HG03280 (cell line): Measurements from ENCODE around the gene TPM2.

Source experiments
- ATAC-seq: cut with Tn5 transposase; IDR thresholded peaks from one replicate; pipeline ENCODE4 v1.9.1; 2021; ENCODE audit warnings: mild to moderate bottlenecking, moderate library complexity; ENCODE audit not compliant: unreplicated experiment

TPM2 gene

DNA sequence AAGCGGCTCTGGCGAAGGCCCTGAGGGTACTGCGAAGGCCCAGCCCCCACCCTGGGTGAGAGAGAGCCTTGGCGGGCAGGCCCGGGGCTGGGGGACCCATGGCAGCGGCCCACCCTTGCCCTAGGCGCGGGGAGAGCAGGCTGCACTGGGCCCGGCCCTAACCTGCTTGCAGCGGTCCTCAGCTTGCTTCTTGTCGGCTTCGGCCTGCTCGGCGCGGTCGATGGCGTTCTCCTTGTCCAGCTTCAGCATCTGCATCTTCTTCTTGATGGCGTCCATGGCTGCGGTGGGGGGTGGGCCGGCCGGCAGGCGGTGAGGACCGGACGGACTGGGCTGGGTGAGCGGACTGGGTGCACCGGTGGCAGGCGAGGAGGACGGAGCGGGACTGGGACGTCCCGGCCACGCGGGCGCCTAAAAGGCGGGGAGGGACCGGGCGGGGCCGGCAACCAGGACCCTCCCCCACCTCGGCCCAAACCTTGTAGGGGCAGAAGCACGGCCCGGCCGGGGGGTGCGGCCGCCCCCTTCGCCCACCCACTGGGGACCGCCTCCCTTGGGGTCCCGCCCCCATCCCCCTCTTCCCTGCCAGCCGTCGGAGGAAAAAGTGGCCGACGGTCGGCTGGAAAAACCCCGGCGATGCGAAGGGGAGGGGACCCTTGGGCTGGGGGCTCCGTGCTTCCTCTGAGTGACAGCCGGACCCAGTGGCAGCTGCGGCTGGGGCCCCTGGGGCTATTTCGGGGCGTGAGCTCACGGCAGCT is at the start of gene TPM2:
TPM2 (minus strand) TSS at position 384 of the 752 bp plus-strand sequence; CDS start at position 276, 108 bp downstream.
- ATAC-seq, result no peak

DNA sequence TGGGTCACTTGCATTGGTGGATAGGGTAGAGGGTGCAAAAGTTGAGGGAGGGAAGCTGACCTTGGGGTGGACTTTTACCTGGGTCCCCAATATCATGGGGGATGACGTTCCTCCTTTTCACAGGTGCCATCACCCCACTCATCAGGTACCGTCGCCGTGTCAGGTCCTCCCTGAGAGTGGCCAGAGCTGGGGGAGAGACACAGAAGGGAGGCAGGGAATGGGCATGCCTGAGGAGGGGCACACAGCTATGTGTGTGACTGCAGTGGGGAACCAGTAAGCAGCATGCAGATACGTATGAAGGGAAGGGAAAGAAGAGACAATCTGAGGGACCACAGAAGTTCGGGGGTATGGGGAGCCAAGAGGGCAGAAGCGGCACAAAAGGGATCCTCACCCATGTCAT is 49.2 kb upstream of the TPM2 start:
- no peak for ATAC-seq

DNA sequence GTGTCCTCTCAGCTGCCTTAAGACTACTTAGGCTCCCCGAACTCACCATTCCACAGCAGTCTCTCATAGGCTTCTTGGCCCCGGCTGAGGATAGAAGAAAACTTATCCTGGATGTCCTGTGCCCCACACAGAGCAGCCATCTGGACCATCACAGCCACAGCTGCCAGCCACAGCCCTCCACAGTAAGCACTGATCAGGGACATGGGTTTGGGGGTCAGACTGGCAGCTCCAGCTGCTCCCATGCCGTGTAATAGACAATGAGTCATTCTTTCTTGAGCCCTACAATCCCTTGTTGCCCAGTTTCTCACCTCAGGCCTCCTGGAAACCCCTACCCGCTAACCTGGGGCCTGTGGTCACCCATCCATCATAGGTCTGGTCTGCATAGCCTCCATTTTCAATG is 48.5 kb upstream of the TPM2 start:
- ATAC-seq, result no peak

DNA sequence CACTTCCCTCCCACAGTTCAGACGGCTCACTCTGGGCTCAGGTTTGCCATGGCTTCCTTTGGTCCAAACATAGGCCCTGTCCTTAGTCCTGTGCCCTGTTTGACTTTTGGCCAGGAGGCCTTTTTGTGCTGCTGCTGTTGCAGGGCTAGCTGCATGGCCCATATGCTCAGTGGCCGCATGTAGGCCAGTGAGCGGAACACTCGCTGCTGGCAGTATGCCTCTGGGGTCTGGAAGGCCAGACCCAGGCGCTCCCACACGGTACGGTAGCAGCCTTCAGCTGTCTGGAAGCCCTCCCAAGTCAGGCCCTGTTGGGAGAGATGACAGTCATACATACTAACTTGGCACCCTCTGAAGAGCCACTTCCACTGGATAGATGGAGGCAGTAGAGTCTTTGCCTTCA is 47.4 kb upstream of the TPM2 start:
- no peak for ATAC-seq

DNA sequence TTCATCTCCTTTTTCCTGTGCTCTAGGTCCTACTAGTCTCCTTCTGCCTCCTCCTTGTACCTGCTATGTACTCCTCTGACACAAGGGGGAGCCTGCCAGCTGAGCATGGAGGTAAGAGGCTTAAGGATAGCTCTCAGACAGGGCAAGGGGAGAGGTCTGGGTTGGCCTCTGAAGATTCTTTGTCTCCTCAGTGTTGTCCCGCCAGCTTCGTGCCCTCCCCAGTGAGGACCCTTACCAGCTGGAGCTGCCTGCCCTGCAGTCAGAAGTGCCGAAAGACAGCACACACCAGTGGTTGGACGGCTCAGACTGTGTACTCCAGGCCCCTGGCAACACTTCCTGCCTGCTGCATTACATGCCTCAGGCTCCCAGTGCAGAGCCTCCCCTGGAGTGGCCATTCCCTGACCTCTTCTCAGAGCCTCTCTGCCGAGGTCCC is 46.5 kb upstream of the TPM2 start:
- ATAC-seq, result no peak

DNA sequence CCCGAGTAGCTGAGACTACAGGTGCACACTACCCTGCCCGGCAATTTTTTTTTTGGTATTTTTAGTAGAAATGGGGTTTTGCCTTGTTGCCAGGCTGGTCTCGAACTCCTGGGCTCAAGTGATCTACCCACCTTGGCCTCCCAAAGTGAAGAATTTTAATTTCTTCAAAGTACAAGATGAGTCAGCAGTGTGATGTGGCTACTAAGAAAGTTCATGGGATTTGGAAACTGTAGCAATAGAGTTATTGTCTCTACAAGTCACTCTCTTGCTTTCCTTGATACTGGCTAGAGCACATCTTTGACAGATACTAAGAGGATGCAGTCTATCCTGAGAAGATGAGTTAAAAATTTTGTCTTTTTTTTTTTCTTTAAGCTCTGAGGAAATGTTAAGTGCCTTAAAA is 44.4 kb upstream of the TPM2 start:
- no peak for ATAC-seq

DNA sequence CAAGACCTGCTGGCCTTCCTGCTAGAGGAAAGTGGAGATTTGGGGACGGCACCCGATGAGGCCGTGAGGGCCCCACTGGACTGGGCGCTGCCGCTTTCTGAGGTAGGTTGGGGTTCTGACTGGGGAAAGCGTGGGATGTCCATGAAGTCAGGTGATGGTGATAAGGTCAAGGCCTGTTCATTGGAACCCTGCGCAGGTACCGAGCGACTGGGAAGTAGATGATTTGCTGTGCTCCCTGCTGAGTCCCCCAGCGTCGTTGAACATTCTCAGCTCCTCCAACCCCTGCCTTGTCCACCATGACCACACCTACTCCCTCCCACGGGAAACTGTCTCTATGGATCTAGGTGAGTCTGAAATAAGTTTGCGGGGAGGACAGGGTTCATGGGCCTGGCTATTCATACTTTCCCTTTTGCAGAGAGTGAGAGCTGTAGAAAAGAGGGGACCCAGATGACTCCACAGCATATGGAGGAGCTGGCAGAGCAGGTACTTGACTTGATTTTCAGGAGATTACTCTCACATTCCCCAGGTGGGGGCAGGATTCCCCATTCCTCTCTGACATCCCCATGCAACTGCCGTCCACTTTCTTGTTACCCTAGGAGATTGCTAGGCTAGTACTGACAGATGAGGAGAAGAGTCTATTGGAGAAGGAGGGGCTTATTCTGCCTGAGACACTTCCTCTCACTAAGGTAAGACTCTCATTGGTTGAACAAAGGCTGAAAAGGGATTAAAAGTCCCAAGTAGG is 43.2 kb upstream of the TPM2 start:
- no peak for ATAC-seq

DNA sequence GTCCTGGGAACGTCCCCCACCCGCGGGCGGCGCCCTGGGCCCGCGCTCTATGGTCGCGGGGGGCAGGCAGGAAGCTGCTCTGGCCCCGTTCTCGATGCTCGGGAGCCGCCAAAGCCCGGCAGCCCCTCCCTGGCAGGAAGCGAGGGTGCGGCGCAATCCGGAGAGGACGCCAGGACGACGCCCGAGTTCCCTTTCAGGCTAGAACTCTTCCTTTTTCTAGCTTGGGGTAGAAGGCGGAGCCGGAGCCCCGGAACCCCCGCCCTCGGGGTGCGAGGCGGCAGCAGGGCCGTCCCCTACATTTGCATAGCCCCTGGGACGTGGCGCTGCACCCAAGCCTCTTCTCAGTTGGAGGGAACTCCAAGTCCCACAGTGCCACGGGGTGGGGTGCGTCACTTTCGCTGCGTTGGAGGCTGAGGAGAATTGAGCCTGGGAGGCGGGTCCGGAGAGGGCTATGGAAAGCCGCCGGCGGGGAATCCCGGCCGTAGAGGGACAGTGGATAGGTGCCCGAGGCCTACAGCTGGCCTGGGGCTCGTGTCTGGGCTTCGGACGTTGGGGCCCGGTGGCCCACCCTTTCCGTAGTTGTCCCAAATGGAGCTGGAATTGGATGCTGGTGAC is 42.6 kb upstream of the TPM2 start, which contains the start of the genes CREB3 and TLN1:
CREB3 (plus strand) TSS at position 482 of the 615 bp plus-strand sequence; CDS start at position 589, 107 bp downstream.
TLN1 (minus strand) TSS at position 11 of the 615 bp plus-strand sequence. CDS start 6,501 bp downstream, outside the sequence.
- peak; percentile 80 for ATAC-seq

DNA sequence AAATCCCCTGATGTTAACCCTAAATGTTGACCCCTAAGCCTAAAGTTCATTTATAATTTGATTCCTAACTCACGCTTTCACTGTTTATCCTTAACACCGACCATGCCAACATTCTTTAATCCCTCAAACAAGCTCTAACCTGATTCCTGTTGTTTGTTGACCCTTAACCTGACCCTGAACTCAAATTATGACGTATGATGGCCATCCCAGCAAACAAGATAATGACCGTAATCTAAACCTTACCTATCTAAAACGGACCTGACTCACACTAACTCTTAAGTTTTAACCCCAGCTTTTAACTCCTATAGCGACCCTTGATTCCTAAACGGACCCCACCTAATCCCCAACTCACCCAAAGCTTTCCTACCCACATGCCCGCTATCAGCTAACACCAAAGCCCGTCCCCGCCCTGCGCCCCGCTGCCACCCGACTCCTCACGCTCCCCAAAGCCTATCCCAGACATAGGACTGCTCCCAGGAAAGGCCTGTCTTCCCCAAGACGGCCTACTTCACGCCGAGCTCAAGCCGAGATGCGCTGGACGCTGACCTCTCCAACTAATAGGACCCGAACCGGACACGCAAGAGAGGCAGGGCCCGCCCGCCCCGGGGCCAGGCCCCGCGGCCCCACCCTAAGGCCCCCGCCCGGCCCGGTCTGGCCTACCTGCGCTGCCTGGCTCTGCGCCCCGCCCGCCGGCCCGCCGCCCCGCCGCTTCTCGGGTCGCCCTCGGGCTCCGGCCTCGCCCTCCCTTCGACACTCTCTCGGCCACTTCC is 41.9 kb upstream of the TPM2 start:
- no peak for ATAC-seq

DNA sequence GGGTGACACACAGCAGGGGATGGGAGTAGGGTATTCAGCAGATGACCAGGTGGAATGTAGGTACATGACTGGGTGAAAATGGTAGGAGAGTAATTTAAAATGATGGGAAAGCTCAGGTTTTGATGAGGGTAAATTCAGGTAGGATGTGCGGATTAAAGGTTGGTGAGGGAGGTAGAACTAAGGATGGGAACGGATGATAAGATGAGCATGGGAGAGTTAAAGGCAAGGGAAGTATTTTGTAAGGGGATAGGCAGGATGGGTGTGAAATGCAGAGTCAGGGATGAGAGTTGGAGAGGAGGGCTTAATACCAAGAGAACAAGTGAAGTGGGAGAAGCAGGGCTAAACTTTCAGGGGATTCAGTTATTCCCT is 40.7 kb upstream of the TPM2 start:
- no peak for ATAC-seq

DNA sequence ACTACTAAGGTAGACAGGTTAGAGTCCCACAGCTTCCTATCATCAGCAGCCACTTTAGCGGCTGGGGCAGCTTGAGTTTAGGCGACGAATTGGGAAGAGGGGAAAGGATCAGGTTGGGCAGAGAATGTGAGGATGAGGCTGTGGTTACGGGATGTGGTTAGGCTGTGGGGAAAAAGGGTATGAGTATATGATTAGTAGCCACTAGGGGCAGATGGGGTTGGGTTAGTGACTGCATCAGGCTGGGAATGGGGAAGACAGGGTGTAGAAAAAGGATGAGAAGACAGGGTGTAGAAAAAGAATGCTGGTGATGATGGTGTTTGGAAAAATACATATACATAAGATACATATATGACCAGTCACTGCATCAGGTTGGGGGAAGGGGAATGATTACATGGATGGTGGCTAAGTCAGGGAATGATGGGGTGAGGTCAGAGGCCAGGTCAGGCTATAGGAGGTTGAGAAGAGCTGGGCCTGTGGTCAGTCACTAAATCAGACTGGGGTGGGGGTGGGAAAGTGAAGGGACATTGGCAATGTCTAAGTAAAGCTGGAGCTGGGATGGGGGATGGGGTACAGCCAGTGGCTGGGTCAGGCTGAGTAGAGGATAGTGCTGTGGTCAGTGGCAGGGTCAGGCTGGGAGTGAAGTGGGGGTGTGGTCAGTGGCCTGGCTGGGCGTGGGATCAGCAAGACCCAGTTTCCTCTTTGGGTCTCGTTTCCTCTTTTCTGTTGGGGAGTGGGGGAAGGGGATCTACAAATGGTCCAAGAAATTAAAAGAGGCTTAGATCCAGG is 40.2 kb upstream of the TPM2 start:
- no peak for ATAC-seq

DNA sequence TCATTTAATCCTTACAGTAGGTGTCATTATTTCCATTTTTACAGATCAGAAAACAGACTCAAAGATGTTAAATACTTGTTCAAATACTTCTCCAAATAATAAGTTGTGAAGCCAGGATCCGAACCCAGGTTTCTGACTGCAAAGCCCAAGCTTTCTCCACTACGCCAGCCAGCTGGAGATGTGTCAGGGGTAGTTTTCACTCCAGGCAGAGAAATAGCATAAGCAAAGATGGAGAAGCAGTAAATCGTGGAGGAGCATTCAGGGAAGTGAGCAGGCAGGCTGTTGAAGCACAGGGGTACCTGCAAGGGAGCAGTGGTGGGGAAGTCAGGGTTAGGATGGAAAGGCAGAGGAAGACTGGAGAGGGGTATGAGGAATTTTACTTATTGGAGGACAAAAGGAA is 39.4 kb upstream of the TPM2 start:
- ATAC-seq, result no peak

DNA sequence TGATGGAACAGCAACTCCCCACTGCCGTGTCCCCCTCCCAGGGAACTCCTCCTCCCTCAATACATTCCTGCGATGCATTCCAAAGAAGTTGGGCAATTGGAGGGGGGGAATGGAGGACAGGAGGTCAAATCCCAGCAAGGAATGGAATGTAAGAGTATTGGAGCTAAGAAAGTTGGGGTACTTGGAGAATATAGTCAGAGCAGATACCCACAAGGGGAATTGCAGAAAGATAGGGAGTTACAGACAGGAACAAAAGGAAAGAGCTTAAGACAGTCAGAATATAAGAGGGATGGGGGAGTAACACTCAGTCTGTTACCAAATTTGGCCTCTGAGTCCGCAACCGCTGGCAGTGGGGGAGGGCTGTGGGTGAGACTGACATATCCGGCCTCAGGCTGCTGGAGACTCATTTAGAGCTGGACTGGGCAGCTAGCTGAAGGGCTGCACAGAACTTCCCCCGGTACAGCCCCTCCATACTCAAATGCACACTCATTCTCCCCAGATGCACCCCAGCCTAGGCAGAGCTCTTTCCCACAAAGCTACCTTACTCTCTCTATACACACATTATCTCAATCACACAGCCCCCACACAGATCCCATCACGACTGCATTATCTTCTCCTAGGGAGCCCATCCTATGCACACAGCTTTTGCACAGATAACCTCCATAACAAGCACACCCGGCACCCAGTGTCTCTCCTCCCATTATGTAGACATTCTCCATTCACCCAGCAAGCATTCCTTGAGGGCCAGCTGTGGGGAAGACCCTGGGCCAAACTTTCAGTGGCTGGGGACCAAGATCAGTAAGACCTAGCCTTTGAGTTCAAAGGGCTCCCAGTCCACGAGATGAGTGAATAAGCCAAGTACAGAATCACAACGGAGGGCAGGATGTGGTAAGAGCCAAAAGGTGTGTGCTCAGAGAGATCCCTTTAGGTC is 38.6 kb upstream of the TPM2 start:
- no peak for ATAC-seq

DNA sequence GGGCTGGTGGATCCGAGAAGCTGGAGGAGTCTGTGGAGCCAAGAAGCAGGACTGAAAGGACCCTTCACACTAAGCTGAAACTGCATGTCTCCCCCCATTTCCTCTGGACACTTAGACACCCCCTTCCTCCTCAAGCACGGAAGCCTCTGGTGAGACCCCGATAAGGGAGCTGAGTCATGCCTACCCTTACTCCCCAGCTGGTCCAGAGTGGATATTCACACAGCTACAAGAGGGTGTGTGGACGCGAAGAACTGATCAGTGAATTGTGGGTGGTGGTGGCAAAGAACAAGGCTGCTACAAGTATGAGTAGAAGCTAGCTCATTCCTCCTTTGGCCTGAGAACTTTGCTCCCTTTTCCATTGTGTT is 37.9 kb upstream of the TPM2 start:
- no peak for ATAC-seq

DNA sequence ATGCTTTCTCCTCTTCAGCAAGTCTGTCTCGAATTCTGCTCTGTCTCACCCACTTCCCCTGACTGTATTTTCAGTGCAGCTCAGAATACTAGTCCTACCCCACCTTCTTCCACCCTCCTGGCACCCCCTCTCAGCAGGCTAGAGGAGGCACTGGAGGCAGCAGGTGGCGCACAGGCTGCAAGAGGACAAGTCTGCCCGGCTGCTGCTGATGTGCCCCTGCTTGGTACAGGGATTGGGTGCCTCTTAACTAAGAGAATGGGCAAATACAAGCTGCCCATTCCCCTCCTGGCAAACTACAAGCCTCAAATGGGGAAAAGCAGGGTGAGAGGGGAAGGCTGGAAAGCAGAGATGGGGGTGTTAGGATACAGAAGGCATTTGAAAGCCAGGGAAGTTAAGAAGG is 37.2 kb upstream of the TPM2 start:
- no peak for ATAC-seq

DNA sequence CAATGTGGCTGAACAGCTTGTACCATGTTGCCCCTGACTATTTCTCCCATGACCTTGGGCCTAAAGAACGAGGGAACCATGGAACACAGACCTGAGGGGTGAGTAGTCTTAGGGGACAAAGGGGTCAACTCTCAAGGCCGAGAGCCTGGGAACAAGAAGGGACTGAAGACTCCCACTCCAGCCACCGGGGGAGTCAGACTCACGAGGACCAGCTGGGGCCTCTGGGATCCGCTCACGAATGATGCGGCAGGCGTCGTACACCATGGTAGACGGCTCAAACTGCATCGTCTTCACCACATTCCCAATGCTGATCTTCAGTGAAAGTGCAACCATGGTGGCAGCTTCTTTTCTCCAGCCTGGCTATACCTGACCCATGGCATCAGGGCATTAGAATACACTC is 35.6 kb upstream of the TPM2 start:
- ATAC-seq, result no peak

DNA sequence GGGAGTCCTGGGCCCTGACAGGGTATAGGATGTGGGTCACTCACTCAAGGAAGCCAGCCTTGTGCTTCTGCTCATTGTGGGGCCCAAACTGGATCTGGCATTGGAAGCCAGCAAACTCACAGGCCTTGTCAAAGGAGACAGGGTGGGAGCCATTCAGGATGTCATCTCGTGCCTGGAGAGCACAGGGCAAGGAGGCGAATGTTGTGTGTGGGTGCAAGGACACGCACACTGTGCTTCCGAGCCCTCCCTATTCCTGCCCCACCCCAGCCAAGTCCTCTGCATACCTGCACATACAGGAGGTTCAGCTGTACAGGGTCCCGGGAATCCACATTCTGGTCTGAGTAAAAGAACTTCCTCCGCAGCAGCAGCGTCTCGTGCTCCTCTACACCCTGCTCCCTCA is 34.2 kb upstream of the TPM2 start:
- no peak for ATAC-seq

DNA sequence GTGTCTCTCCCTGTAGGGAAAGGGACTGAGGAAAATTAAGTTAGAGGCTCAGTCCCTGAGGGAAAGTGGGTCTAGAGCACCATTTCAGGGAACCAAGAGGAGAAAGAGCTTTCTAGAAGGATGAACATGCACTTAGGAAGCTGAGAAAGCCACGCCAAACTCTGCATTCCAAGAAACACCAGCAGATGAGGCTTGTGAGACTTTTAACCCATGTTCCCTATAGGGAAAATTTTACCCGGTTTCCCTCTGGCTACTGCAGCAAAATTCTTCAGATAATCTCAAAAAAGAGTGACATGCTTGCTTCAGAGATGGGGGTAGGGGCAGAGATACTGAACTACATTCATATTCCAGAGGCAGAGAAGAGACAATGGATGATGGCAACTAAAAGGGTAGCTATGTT is 33.7 kb upstream of the TPM2 start:
- no peak for ATAC-seq

DNA sequence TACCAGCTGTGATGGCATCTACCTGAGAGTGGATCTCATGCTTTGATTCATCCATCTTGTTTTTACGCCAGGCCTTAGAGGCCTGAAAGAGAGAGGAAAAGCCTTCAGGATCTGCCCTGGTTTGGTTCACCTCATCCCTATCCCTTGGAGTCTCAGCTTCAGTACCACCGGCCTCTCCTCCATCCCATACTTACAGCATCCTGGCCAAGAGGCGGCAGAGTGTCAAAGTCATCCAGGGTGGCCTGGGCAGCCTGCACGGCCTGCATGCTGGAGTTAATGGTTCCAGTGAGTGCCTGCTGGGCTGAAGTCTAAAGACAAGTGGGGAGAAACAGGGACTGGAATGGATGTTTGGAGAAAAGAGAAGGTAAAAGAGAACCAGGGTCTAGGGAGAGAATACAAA is 29.8 kb upstream of the TPM2 start:
- ATAC-seq, result no peak
